Upper lobe of left lung (tissue), 6 donors: ENCODE data around the gene COL7A1. TPM values are rescaled to one million over a fixed set of nuclear protein-coding genes. Genes with fewer than 3 reads are reported as not detected.

ENCODE experiments used
- ATAC-seq, 2 donors: fragments of 200-7000 bp; cut with Tn5 transposase; one replicate each; pipeline ENCODE4 v1.9.1; 2022; ENCODE audit warnings: mild to moderate bottlenecking in 2 of 2, moderate library complexity in 2 of 2; ENCODE audit not compliant: low FRiP score in 2 of 2
- DNase-seq, 2 donors: peaks; one replicate each; pipeline ENCODE4 v3.0.0-alpha.2; 2019 to 2020
- H3K27ac ChIP-seq, 4 donors: fragments of 200-600 bp; sonication (generic); one replicate each; pipeline ENCODE4 v1.5.1; 2016 to 2019
- H3K27me3 ChIP-seq, 4 donors: fragments of 200-600 bp; sonication (generic); one replicate each; pipeline ENCODE4 v1.5.1; 2017 to 2019
- H3K36me3 ChIP-seq, 4 donors: fragments of 200-600 bp; sonication (generic); one replicate each; pipeline ENCODE4 v1.5.1; 2016 to 2019
- H3K4me1 ChIP-seq, 4 donors: fragments of 200-600 bp; sonication (generic); one replicate each; pipeline ENCODE4 v1.5.1; 2018 to 2019
- H3K4me3 ChIP-seq, 4 donors: fragments of 200-600 bp; sonication (generic); one replicate each; pipeline ENCODE4 v1.5.1; 2017 to 2019; ENCODE audit warnings: mild to moderate bottlenecking in 2 of 4, moderate library complexity in 1 of 4
- H3K9me3 ChIP-seq, 4 donors: fragments of 200-600 bp; sonication (generic); one replicate each; pipeline ENCODE4 v1.5.1; 2018 to 2019
- EP300 ChIP-seq, 4 donors: sonication (generic); formaldehyde crosslinking; IDR thresholded peaks; one replicate each; pipeline ENCODE4 v1.5.1; 2017; ENCODE audit warnings: antibody characterized with exemption in 4 of 4, control low read depth in 2 of 4
- POLR2A ChIP-seq, 4 donors: fragments of 450-650 bp; IDR thresholded peaks; one replicate each; pipeline ENCODE4 v1.5.1; 2016 to 2017; ENCODE audit warnings: antibody characterized with exemption in 4 of 4, mild to moderate bottlenecking in 2 of 4
- POLR2AphosphoS5 ChIP-seq, 2 donors: sonication (generic); formaldehyde crosslinking; IDR thresholded peaks; one replicate each; pipeline ENCODE4 v1.5.1; 2017; ENCODE audit warnings: antibody characterized with exemption in 2 of 2
- WGBS, 2 donors: methylation state at CpG; one replicate each; pipeline ENCODE4 v1.1.5; 2017 to 2018; 5-methylcytosine and 5-hydroxymethylcytosine counted together
- total RNA-seq, 6 donors: library from RNA; depleted of rRNA in 4 of 6; stranded (reverse); fragments of >200 nt in 4 of 6; gene quantifications; one replicate each; pipeline versions ENCODE4 v1.1.0 to v1.2.1, GENCODE V29; 2016 to 2021
- TF ChIP-seq, protein P1 (sequence below), 6 experiments: fragments of 450-650 bp in 4 of 6; fragments of 200-600 bp in 2 of 6; sonication (generic) in 2 of 6; IDR thresholded peaks; one replicate each; pipeline ENCODE4 v1.5.1; 2016 to 2019; ENCODE audit warnings: antibody characterized with exemption in 6 of 6
- donor health status: DM: no; HTN: no; CAD: no; lungs with moderate emphysema.
- donor health status: DM: no; HTN: yes; CAD: no; lungs with severe emphysema.

COL7A1 gene
- total RNA-seq, 6 donors from 2014 or later, result 2.7 to 30.4 (median 4.6) TPM

DNA sequence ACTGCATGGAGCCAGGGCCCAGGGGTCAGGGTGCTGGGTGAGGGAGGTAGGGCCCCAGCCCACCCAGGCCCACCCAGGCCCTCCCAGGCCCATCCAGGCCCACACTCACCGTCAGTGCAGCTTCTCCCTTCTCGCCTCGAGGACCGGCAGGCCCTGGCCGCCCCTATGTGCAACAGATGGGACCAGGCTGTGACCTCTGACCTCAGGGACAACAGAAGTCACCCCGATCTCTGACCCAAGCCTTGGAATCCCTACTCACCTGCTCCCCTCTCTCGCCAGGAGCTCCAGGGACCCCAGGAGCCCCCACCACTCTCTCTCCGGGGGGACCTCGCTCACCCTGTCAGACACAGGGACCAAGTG lies 28.7 kb downstream of the COL7A1 start:
- DNase-seq (peak in 1 of 2 donors; percentile 65), ATAC-seq (no peak)
- WGBS, 2 donors, result 95 to 96% methylated on average over 4 to 9 of the region's 9 CpGs
- no peak overlapping the region for H3K4me3 ChIP-seq
- H3K27ac ChIP-seq, result no peak overlapping the region
- TF ChIP-seq, protein P1, sequence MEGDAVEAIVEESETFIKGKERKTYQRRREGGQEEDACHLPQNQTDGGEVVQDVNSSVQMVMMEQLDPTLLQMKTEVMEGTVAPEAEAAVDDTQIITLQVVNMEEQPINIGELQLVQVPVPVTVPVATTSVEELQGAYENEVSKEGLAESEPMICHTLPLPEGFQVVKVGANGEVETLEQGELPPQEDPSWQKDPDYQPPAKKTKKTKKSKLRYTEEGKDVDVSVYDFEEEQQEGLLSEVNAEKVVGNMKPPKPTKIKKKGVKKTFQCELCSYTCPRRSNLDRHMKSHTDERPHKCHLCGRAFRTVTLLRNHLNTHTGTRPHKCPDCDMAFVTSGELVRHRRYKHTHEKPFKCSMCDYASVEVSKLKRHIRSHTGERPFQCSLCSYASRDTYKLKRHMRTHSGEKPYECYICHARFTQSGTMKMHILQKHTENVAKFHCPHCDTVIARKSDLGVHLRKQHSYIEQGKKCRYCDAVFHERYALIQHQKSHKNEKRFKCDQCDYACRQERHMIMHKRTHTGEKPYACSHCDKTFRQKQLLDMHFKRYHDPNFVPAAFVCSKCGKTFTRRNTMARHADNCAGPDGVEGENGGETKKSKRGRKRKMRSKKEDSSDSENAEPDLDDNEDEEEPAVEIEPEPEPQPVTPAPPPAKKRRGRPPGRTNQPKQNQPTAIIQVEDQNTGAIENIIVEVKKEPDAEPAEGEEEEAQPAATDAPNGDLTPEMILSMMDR (IDR thresholded peaks at IDR 0.05), result no peak
- no peak for TF ChIP-seq POLR2AphosphoS5 (IDR thresholded peaks at IDR 0.05)
- no peak for TF ChIP-seq POLR2A (IDR thresholded peaks at IDR 0.05)
- TF ChIP-seq EP300 (IDR thresholded peaks at IDR 0.05), result no peak
- H3K27me3 ChIP-seq, result no peaks in the 10 kb centered on the region
- H3K4me1 ChIP-seq, result peaks cover 0 to 9% (median 4%) of the 10 kb centered on the region in 4 donors
- H3K9me3 ChIP-seq, result no peaks in the 10 kb centered on the region
- H3K36me3 ChIP-seq, result no peaks in the 10 kb centered on the region

DNA sequence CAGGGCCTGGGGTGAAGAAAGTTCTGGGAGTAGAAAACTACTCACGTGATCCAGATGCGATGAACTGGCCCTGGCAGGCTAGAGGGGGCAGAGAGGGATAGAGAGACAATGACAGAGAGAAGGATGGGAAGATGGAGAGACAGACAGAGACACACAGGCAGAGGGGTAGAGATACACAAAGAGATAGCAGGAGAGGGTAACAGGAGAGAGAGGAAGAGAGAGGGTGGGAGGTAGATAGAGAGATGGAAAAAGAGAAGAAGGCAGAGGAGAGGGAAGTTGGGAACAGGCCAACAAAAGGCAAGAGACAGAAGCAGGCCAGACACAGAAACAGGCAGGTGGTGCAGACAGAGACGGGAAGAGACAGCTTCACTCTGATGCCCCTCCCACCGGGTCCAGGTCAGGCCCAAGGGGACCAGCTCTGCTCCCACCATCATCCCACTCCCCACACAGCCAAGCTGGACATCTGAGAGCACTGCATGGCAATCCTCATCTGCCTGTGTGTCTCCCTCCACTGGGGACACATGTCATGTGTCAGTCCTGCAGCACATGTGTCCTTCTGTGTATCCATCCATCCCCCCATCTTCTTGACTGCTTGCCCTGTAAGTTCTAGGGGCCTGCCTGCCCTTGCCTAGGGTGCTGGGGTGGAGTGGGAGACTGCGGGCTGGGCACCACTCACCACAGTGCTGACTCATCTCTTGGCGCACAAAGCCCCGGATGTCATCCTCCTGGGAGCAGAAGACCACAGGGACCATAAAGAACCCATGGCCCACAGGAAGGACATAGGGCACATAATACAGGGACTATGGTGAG lies 29.3 kb downstream of the COL7A1 start:
- TF ChIP-seq POLR2AphosphoS5 (IDR thresholded peaks at IDR 0.05) (no peak), EP300 (IDR thresholded peaks at IDR 0.05) (no peak), POLR2A (IDR thresholded peaks at IDR 0.05) (no peak)
- TF ChIP-seq, protein P1 (IDR thresholded peaks at IDR 0.05), result no peak
- 62 to 67% methylated on average over 6 to 7 of the region's 7 CpGs for WGBS, 2 donors
- Histone ChIP-seq H3K36me3 (no peaks in the 10 kb centered on the region), H3K27ac (no peak overlapping the region), H3K4me1 (peaks cover 4 to 15% (median 9%) of the 10 kb centered on the region in 4 donors), H3K9me3 (no peaks in the 10 kb centered on the region), H3K4me3 (no peak overlapping the region), H3K27me3 (no peaks in the 10 kb centered on the region)
- DNase-seq (peak in 1 of 2 donors; percentile 44), ATAC-seq (no peak)

DNA sequence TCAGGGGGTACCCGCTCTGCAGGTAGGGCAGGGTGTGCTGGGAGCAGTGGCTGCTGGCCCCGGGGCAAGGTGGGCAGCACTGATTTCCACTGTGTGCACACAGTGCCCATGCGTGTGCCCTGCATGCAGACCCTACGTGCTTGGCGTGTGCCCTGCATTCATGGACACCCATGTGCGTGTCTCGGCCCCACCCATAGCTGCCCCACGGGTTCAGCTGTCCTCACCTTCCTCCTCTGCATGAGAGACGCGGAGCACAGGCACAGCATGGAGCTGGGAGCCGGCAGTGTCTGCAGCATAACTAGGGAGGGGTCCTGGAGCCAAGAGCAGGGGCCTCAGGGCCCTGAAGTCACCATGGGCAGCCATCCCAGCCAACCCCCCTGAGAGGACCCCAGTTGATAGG lies 29.9 kb downstream of the COL7A1 start:
- 83% methylated on average over 1 to 9 of the region's 11 CpGs for WGBS, 2 donors
- no peaks in the 10 kb centered on the region for H3K9me3 ChIP-seq
- H3K36me3 ChIP-seq, result no peaks in the 10 kb centered on the region
- DNase-seq, result peak in 1 of 2 donors; percentile 32
- H3K27me3 ChIP-seq, result no peaks in the 10 kb centered on the region
- peaks cover 10 to 21% (median 16%) of the 10 kb centered on the region in 4 donors for H3K4me1 ChIP-seq
- no peak overlapping the region for H3K27ac ChIP-seq
- H3K4me3 ChIP-seq, result no peak overlapping the region
- TF ChIP-seq POLR2A (IDR thresholded peaks at IDR 0.05) (no peak), EP300 (IDR thresholded peaks at IDR 0.05) (no peak), POLR2AphosphoS5 (IDR thresholded peaks at IDR 0.05) (no peak)
- TF ChIP-seq, protein P1 (IDR thresholded peaks at IDR 0.05), result no peak
- ATAC-seq, result no peak

DNA sequence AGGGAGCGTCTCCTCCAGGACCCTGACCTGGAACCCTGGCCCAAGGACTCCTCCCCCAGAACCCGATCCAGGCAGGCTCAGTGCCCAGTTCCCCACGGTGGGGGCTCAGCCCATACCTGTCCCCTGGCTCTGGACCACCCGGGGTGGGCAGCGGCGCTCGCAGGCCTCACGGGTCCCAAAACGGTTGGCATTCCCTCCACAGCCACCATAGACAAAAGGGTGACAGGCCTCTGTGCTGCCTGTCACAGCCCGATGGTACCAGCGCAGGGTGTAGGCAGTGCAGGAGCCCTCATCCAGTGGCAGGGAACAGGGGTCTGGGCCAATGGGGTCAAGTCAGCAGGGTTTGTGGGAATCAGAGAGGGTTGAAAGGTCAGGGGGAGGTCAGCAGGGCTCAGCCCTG lies 30.5 kb downstream of the COL7A1 start:
- Histone ChIP-seq H3K4me1 (peaks cover 15 to 26% (median 20%) of the 10 kb centered on the region in 4 donors), H3K27me3 (no peaks in the 10 kb centered on the region), H3K36me3 (no peaks in the 10 kb centered on the region), H3K27ac (no peak overlapping the region), H3K4me3 (no peak overlapping the region), H3K9me3 (no peaks in the 10 kb centered on the region)
- no peak for TF ChIP-seq POLR2AphosphoS5 (IDR thresholded peaks at IDR 0.05)
- WGBS, 2 donors, result 86 to 100% methylated on average over 1 to 10 of the region's 11 CpGs
- peak in 1 of 2 donors; percentile 76 for DNase-seq
- no peak for ATAC-seq

DNA sequence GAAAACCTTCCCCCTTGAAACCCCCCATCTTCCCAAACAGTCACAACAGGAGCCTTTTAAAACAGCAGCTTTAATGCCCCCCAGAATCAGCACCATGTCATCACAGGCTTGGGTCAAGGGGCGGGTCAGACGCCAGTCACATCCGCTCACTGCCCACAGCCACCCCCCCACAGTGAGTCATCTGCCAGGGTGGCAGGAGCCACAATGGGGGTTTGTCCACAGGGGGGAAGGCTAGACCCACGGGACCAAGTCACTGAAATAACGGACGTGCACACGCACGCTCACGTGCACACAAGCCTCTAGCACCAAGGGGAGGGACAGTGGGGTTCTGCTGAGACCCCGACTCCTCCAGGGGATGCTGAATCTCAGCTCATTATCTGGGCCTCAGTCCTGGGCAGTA lies 31.1 kb downstream of the COL7A1 start:
- H3K4me3 ChIP-seq, result no peak overlapping the region
- H3K4me1 ChIP-seq, result peaks cover 20 to 32% (median 27%) of the 10 kb centered on the region in 4 donors
- H3K9me3 ChIP-seq, result no peaks in the 10 kb centered on the region
- peak; percentile 34 to 51 for ATAC-seq
- WGBS, 2 donors, result 78 to 79% methylated on average over 5 to 10 of the region's 10 CpGs
- no peaks in the 10 kb centered on the region for H3K27me3 ChIP-seq
- no peak overlapping the region for H3K27ac ChIP-seq
- no peaks in the 10 kb centered on the region for H3K36me3 ChIP-seq
- DNase-seq, result peak; percentile 46 to 75
- TF ChIP-seq, protein P1 (IDR thresholded peaks at IDR 0.05), result no peak
- no peak for TF ChIP-seq POLR2AphosphoS5 (IDR thresholded peaks at IDR 0.05)
- no peak for TF ChIP-seq EP300 (IDR thresholded peaks at IDR 0.05)
- no peak for TF ChIP-seq POLR2A (IDR thresholded peaks at IDR 0.05)
